HEK293 (cell line): Measurements from ENCODE around the gene WDR38.

ENCODE experiments used
- CTCF ChIA-PET: fragments of 350-600 bp; formaldehyde crosslinking; extraction: SDS; loops from one replicate; lab custom pipeline; 2021; ENCODE audit warnings: antibody characterized with exemption; lab: Yijun Ruan, JAX
- POLR2A ChIA-PET: fragments of 300-600 bp; formaldehyde crosslinking; extraction: SDS; loops from one replicate; lab custom pipeline; 2020; ENCODE audit warnings: antibody characterized with exemption, inconsistent platforms; lab: Yijun Ruan, JAX
- H3K27ac ChIP-seq: fragments of 200-500 bp; sonication (Bioruptor generic); 2 replicates; pipeline ENCODE4 v1.5.1; 2014; ENCODE audit warnings: low read depth, low read length, control low read depth, inconsistent platforms; ENCODE audit errors: extremely low read depth
- H3K36me3 ChIP-seq, 2 experiments: fragments of 200-500 bp in 1 of 2; sonication (Bioruptor generic) in 1 of 2; 1 replicate in 1 of 2; 2 replicates in 1 of 2; pipeline ENCODE4 v1.5.1; 2014 to 2017; ENCODE audit warnings: inconsistent platforms in 2 of 2, low read length in 2 of 2; ENCODE audit not compliant: control insufficient read depth in 2 of 2, insufficient read depth in 1 of 2
- H3K4me1 ChIP-seq: fragments of 200-500 bp; sonication (Bioruptor generic); 2 replicates; pipeline ENCODE4 v1.5.1; 2014; ENCODE audit warnings: mild to moderate bottlenecking, low read length, inconsistent platforms; ENCODE audit not compliant: control insufficient read depth, insufficient read depth
- H3K4me3 ChIP-seq: 2 replicates; pipeline ENCODE4 v1.5.1; 2011; ENCODE audit warnings: low read depth, mild to moderate bottlenecking, control low read depth, low read length, moderate library complexity
- H3K9me3 ChIP-seq: fragments of 200-500 bp; sonication (Bioruptor generic); 2 replicates; pipeline ENCODE4 v1.5.1; 2014; ENCODE audit warnings: low read depth, low read length, inconsistent platforms; ENCODE audit not compliant: control insufficient read depth, insufficient read depth
- GLI4 ChIP-seq: fragments of 450-650 bp; formaldehyde crosslinking; IDR thresholded peaks from 2 replicates; pipeline ENCODE4 v1.5.1; 2016; ENCODE audit warnings: missing biosample characterization, missing genetic modification characterization
- GLIS1 ChIP-seq: fragments of 450-650 bp; formaldehyde crosslinking; IDR thresholded peaks from 2 replicates; pipeline ENCODE4 v1.5.1; 2016; ENCODE audit warnings: missing biosample characterization, missing genetic modification characterization
- GLIS2 ChIP-seq: fragments of 450-650 bp; formaldehyde crosslinking; IDR thresholded peaks from 2 replicates; pipeline ENCODE4 v1.5.1; 2016; ENCODE audit warnings: missing biosample characterization, missing genetic modification characterization
- RBAK ChIP-seq: fragments of 450-650 bp; formaldehyde crosslinking; IDR thresholded peaks from 2 replicates; pipeline ENCODE4 v1.5.1; 2016; ENCODE audit warnings: missing biosample characterization, missing genetic modification characterization
- SCRT2 ChIP-seq: fragments of 450-650 bp; formaldehyde crosslinking; IDR thresholded peaks from 2 replicates; pipeline ENCODE4 v1.5.1; 2016; ENCODE audit warnings: missing biosample characterization, missing genetic modification characterization
- ZBTB17 ChIP-seq: fragments of 450-650 bp; formaldehyde crosslinking; IDR thresholded peaks from 2 replicates; pipeline ENCODE4 v1.5.1; 2016; ENCODE audit warnings: missing biosample characterization, missing genetic modification characterization
- ZBTB20 ChIP-seq: fragments of 450-650 bp; formaldehyde crosslinking; IDR thresholded peaks from 2 replicates; pipeline ENCODE4 v1.5.1; 2016; ENCODE audit warnings: missing biosample characterization, missing genetic modification characterization
- ZFP69B ChIP-seq: fragments of 450-650 bp; formaldehyde crosslinking; IDR thresholded peaks from 2 replicates; pipeline ENCODE4 v1.5.1; 2016; ENCODE audit warnings: missing biosample characterization, missing genetic modification characterization
- ZNF16 ChIP-seq: fragments of 450-650 bp; formaldehyde crosslinking; IDR thresholded peaks from 2 replicates; pipeline ENCODE4 v1.5.1; 2016; ENCODE audit warnings: low read depth, missing biosample characterization, missing genetic modification characterization
- ZNF184 ChIP-seq: fragments of 450-650 bp; IDR thresholded peaks from 2 replicates; pipeline ENCODE4 v1.5.1; 2018; ENCODE audit warnings: missing biosample characterization, mild to moderate bottlenecking, missing genetic modification characterization
- ZNF202 ChIP-seq: fragments of 450-650 bp; formaldehyde crosslinking; IDR thresholded peaks from 2 replicates; pipeline ENCODE4 v1.5.1; 2016; ENCODE audit warnings: missing biosample characterization, missing genetic modification characterization, borderline replicate concordance
- ZNF23 ChIP-seq: fragments of 450-650 bp; formaldehyde crosslinking; IDR thresholded peaks from 2 replicates; pipeline ENCODE4 v1.5.1; 2016; ENCODE audit warnings: missing biosample characterization, missing genetic modification characterization, borderline replicate concordance
- ZNF335 ChIP-seq: fragments of 450-650 bp; formaldehyde crosslinking; conservative IDR thresholded peaks from 2 replicates; pipeline ENCODE4 v1.5.1; 2016; ENCODE audit warnings: missing biosample characterization, missing genetic modification characterization
- ZNF433 ChIP-seq: fragments of 450-650 bp; formaldehyde crosslinking; IDR thresholded peaks from 2 replicates; pipeline ENCODE4 v1.5.1; 2016; ENCODE audit warnings: missing biosample characterization, missing genetic modification characterization, low read depth
- ZNF473 ChIP-seq: fragments of 450-650 bp; formaldehyde crosslinking; IDR thresholded peaks from 2 replicates; pipeline ENCODE4 v1.5.1; 2017; ENCODE audit warnings: missing biosample characterization, missing genetic modification characterization
- ZNF510 ChIP-seq: fragments of 450-650 bp; formaldehyde crosslinking; IDR thresholded peaks from 2 replicates; pipeline ENCODE4 v1.5.1; 2018; ENCODE audit warnings: mild to moderate bottlenecking, missing genetic modification characterization, missing biosample characterization; ENCODE audit not compliant: insufficient replicate concordance
- ZNF555 ChIP-seq: fragments of 450-650 bp; formaldehyde crosslinking; conservative IDR thresholded peaks from 2 replicates; pipeline ENCODE4 v1.5.1; 2017; ENCODE audit warnings: missing biosample characterization, mild to moderate bottlenecking, missing genetic modification characterization, inconsistent platforms
- ZNF600 ChIP-seq: fragments of 450-650 bp; formaldehyde crosslinking; IDR thresholded peaks from 2 replicates; pipeline ENCODE4 v1.5.1; 2016; ENCODE audit warnings: missing biosample characterization, missing genetic modification characterization
- TF ChIP-seq, protein P1 (sequence below): sonication (generic); formaldehyde crosslinking; IDR thresholded peaks from 2 replicates; pipeline ENCODE4 v1.8.1; 2022; ENCODE audit warnings: mild to moderate bottlenecking, moderate library complexity, missing genetic modification reagents
- TF ChIP-seq, protein P2 (sequence below): fragments of 450-650 bp; formaldehyde crosslinking; IDR thresholded peaks from 2 replicates; pipeline ENCODE4 v1.5.1; 2016; ENCODE audit warnings: missing biosample characterization, missing genetic modification characterization
- TF ChIP-seq, protein P3 (sequence below): fragments of 450-650 bp; formaldehyde crosslinking; optimal IDR thresholded peaks from 2 replicates; pipeline ENCODE3; 2016; ENCODE audit warnings: missing biosample characterization, mild to moderate bottlenecking, missing genetic modification characterization
- TF ChIP-seq, protein P4 (sequence below): fragments of 450-650 bp; formaldehyde crosslinking; IDR thresholded peaks from 2 replicates; pipeline ENCODE4 v1.5.1; 2016; ENCODE audit warnings: missing biosample characterization, missing genetic modification characterization, borderline replicate concordance
- TF ChIP-seq, protein P5 (sequence below): fragments of 450-650 bp; formaldehyde crosslinking; IDR thresholded peaks from 2 replicates; pipeline ENCODE4 v1.5.1; 2016; ENCODE audit warnings: missing biosample characterization, missing genetic modification characterization

The WDR38 gene

DNA sequence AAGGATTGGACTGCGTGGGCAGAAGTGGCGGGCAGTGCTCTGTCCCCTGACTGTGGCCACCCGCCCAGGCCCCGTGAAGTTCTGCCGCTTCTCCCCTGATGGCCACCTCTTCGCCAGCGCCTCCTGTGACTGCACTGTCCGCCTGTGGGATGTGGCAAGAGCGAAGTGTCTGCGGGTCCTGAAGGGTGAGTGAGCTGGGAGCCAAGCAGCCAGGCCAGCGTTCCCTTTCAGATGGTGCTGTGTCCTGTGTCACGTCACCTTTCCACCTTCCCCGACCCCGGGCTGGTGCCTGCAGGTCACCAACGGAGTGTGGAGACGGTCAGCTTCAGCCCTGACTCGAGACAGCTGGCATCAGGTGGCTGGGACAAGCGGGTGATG lies 2.3 kb downstream of the WDR38 start:
- H3K27ac ChIP-seq, result no peak overlapping the region
- H3K9me3 ChIP-seq, result no peaks in the 10 kb centered on the region
- H3K36me3 ChIP-seq, result peaks cover under 1 to 42% of the 10 kb centered on the region in 2 experiments; a peak in 2 of 3 replicates
- CTCF ChIA-PET, result interaction anchor here (0.7 to 31.1 kb wide), 13 partner anchors 13 to 388 kb away, joined by 3 to 1257 read pairs (median 5); partner anchors contain the start of genes NR6A1 and OLFML2A
- TF ChIP-seq ZNF16 (tag by site-specific recombination), result no peak
- TF ChIP-seq SCRT2 (tag by site-specific recombination), result 0 out of 2 replicates have a peak, but pooled peaks have one; percentile 18
- TF ChIP-seq, protein P1, sequence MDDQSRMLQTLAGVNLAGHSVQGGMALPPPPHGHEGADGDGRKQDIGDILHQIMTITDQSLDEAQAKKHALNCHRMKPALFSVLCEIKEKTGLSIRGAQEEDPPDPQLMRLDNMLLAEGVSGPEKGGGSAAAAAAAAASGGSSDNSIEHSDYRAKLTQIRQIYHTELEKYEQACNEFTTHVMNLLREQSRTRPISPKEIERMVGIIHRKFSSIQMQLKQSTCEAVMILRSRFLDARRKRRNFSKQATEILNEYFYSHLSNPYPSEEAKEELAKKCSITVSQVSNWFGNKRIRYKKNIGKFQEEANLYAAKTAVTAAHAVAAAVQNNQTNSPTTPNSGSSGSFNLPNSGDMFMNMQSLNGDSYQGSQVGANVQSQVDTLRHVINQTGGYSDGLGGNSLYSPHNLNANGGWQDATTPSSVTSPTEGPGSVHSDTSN (CRISPR knock-in tag), result 0 out of 2 replicates have a peak, but pooled peaks have one; percentile 11
- POLR2A ChIA-PET, result interaction anchor here (0.6 to 10.0 kb wide), 12 partner anchors 13 to 386 kb away, joined by 3 to 201 read pairs (median 6); partner anchors contain the start of genes HSPA5, NR6A1 and OLFML2A
- H3K4me3 ChIP-seq, result no peak overlapping the region
- H3K4me1 ChIP-seq, result no peaks in the 10 kb centered on the region

DNA sequence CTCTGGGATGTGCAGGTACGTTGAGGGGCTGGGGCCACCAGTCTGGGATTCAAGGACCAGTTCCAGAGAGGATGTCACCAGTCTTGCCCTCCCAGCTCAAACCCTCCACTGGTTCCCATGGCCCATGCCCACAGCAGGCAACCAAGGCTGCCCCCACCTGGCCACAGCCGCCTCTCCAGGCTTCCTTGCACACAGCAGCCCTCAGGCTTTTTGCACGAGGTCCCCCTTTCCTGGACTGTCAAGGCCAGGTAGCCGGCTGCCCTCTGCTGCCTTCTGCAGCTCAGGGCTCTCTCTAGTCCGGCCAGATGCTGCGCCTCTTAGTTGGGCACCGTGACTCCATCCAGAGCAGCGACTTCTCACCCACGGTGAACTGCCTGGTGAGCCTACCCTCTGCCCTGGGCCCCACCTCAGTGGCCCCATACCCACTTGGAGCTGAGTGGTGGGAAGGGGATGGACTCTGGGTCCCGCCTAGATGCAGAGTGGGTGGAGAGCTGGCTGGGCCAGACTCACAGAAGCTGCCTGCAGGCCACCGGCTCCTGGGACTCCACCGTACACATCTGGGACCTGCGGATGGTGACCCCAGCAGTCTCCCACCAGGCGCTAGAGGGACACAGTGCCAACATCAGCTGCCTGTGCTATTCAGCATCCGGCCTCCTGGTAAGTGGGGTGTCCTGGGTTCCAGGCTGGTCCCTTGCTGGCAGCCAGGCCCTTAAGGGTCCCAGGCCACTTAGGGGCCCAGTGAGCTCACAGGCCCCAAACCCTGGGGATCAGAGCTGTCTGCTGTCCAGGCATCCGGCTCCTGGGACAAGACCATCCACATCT lies 2.9 kb downstream of the WDR38 start:
- Histone ChIP-seq H3K27ac (no peak overlapping the region), H3K4me3 (no peak overlapping the region), H3K4me1 (no peaks in the 10 kb centered on the region), H3K36me3 (peaks cover 4 to 48% of the 10 kb centered on the region in 2 experiments; a peak in 2 of 3 replicates), H3K9me3 (no peaks in the 10 kb centered on the region)
- ChIA-PET CTCF (interaction anchor here (0.6 to 31.1 kb wide), 21 partner anchors 8 to 518 kb away, joined by 3 to 1257 read pairs (median 5); partner anchors contain the start of genes NR6A1 and OLFML2A), POLR2A (interaction anchor here (0.6 to 10.0 kb wide), 21 partner anchors 12 to 385 kb away, joined by 3 to 201 read pairs (median 5); partner anchors contain the start of genes HSPA5, NR6A1 and OLFML2A)
- TF ChIP-seq ZBTB20 (tag by site-specific recombination), result peak; percentile 28
- no peak for TF ChIP-seq ZNF335 (tag by site-specific recombination)
- TF ChIP-seq GLIS1 (tag by site-specific recombination), result no peak
- TF ChIP-seq SCRT2 (tag by site-specific recombination), result no peak
- TF ChIP-seq ZNF555, result no peak
- TF ChIP-seq ZNF184 (tag by site-specific recombination), result no peak
- TF ChIP-seq, protein P2, sequence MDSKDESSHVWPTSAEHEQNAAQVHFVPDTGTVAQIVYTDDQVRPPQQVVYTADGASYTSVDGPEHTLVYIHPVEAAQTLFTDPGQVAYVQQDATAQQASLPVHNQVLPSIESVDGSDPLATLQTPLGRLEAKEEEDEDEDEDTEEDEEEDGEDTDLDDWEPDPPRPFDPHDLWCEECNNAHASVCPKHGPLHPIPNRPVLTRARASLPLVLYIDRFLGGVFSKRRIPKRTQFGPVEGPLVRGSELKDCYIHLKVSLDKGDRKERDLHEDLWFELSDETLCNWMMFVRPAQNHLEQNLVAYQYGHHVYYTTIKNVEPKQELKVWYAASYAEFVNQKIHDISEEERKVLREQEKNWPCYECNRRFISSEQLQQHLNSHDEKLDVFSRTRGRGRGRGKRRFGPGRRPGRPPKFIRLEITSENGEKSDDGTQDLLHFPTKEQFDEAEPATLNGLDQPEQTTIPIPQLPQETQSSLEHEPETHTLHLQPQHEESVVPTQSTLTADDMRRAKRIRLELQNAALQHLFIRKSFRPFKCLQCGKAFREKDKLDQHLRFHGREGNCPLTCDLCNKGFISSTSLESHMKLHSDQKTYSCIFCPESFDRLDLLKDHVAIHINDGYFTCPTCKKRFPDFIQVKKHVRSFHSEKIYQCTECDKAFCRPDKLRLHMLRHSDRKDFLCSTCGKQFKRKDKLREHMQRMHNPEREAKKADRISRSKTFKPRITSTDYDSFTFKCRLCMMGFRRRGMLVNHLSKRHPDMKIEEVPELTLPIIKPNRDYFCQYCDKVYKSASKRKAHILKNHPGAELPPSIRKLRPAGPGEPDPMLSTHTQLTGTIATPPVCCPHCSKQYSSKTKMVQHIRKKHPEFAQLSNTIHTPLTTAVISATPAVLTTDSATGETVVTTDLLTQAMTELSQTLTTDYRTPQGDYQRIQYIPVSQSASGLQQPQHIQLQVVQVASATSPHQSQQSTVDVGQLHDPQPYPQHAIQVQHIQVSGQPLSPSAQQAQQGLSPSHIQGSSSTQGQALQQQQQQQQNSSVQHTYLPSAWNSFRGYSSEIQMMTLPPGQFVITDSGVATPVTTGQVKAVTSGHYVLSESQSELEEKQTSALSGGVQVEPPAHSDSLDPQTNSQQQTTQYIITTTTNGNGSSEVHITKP, result peak; percentile 21; the same call in 1 of the 2 replicates
- 0 out of 2 replicates have a peak, but pooled peaks have one; percentile 53 for TF ChIP-seq ZBTB17 (tag by site-specific recombination)
- TF ChIP-seq ZNF433 (tag by site-specific recombination), result no peak
- no peak for TF ChIP-seq RBAK (tag by site-specific recombination)
- TF ChIP-seq, protein P3, sequence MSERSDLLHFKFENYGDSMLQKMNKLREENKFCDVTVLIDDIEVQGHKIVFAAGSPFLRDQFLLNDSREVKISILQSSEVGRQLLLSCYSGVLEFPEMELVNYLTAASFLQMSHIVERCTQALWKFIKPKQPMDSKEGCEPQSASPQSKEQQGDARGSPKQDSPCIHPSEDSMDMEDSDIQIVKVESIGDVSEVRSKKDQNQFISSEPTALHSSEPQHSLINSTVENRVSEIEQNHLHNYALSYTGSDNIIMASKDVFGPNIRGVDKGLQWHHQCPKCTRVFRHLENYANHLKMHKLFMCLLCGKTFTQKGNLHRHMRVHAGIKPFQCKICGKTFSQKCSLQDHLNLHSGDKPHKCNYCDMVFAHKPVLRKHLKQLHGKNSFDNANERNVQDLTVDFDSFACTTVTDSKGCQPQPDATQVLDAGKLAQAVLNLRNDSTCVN (tag by site-specific recombination), result no peak
- no peak for TF ChIP-seq ZNF202 (tag by site-specific recombination)
- peak; percentile 76; the same call in 1 of the 2 replicates for TF ChIP-seq ZNF600 (tag by site-specific recombination)
- 0 out of 2 replicates have a peak, but pooled peaks have one; percentile 21 for TF ChIP-seq GLIS2
- TF ChIP-seq ZNF23 (tag by site-specific recombination), result peak; percentile 68; the same call in 1 of the 2 replicates
- no peak for TF ChIP-seq ZNF473 (tag by site-specific recombination)
- TF ChIP-seq ZFP69B, result peak; percentile 84
- TF ChIP-seq GLI4 (tag by site-specific recombination), result no peak
- TF ChIP-seq ZNF510 (tag by site-specific recombination), result no peak
- TF ChIP-seq, protein P4, sequence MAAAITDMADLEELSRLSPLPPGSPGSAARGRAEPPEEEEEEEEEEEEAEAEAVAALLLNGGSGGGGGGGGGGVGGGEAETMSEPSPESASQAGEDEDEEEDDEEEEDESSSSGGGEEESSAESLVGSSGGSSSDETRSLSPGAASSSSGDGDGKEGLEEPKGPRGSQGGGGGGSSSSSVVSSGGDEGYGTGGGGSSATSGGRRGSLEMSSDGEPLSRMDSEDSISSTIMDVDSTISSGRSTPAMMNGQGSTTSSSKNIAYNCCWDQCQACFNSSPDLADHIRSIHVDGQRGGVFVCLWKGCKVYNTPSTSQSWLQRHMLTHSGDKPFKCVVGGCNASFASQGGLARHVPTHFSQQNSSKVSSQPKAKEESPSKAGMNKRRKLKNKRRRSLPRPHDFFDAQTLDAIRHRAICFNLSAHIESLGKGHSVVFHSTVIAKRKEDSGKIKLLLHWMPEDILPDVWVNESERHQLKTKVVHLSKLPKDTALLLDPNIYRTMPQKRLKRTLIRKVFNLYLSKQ, result no peak
- TF ChIP-seq, protein P5, sequence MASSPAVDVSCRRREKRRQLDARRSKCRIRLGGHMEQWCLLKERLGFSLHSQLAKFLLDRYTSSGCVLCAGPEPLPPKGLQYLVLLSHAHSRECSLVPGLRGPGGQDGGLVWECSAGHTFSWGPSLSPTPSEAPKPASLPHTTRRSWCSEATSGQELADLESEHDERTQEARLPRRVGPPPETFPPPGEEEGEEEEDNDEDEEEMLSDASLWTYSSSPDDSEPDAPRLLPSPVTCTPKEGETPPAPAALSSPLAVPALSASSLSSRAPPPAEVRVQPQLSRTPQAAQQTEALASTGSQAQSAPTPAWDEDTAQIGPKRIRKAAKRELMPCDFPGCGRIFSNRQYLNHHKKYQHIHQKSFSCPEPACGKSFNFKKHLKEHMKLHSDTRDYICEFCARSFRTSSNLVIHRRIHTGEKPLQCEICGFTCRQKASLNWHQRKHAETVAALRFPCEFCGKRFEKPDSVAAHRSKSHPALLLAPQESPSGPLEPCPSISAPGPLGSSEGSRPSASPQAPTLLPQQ (tag by site-specific recombination), result peak; percentile 91
